HepG2 (cell line): Measurements from ENCODE around the gene EDC3. TPM values are rescaled to one million over a fixed set of nuclear protein-coding genes. Genes with fewer than 3 reads are reported as not detected.

Experiments used
- ATAC-seq: fragments of 200-7000 bp; cut with Tn5 transposase; 3 replicates; pipeline ENCODE4 v1.9.1; 2020; ENCODE audit warnings: mild to moderate bottlenecking, moderate library complexity
- BruUV-seq: library from RNA; stranded (reverse); fragments of 400-500 nt; replicated peaks from 2 replicates; lab custom pipeline; 2021; lab: Mats Ljungman, UMichigan
- CTCF ChIA-PET: fragments of 300-600 bp; formaldehyde crosslinking; extraction: SDS; loops from one replicate; lab custom pipeline; 2021; ENCODE audit warnings: low total read pairs, inconsistent platforms, low intra/inter-chr PET ratio; lab: Yijun Ruan, JAX
- POLR2A ChIA-PET: fragments of 350-600 bp; sonication (Branson Sonifier 250); formaldehyde crosslinking; loops from one replicate; lab custom pipeline; 2020; ENCODE audit warnings: antibody characterized with exemption, inconsistent platforms; lab: Yijun Ruan, JAX
- DNase-seq: peaks from one replicate; pipeline ENCODE4 v3.0.0-alpha.2; 2015; ENCODE audit warnings: low spot score
- FAIRE-seq: peaks from 3 replicates; lab custom pipeline; 2011; peaks lifted over from hg19 to GRCh38; lab: Jason Lieb, UNC
- H2AFZ ChIP-seq: one replicate; pipeline ENCODE4 v1.6.1; 2011; ENCODE audit warnings: low read length, inconsistent platforms
- H3K27ac ChIP-seq: fragments of 300-600 bp; 3 replicates; pipeline ENCODE4 v1.8.0; 2011; ENCODE audit warnings: mixed run types, mild to moderate bottlenecking, mixed read lengths, low read length, inconsistent platforms; ENCODE audit not compliant: insufficient read depth; ENCODE audit errors: extremely low read length
- H3K27me3 ChIP-seq, 2 experiments: fragments of 200-600 bp in 1 of 2; 2 replicates in 1 of 2; 3 replicates in 1 of 2; pipeline versions ENCODE4 v1.6.0 to v1.8.0; 2011; ENCODE audit warnings: low read length in 2 of 2, mild to moderate bottlenecking in 2 of 2, moderate library complexity in 2 of 2, inconsistent platforms in 1 of 2; ENCODE audit not compliant: insufficient read depth in 2 of 2, control insufficient read depth in 1 of 2
- H3K36me3 ChIP-seq, 2 experiments: fragments of 200-600 bp in 1 of 2; replicated peaks in 1 of 2; 2 replicates in 1 of 2; 3 replicates in 1 of 2; pipeline versions ENCODE4 v1.5.1 to v1.8.0; 2011; ENCODE audit warnings: low read length in 2 of 2, inconsistent platforms in 1 of 2; ENCODE audit not compliant: insufficient read depth in 2 of 2, control insufficient read depth in 1 of 2
- H3K4me1 ChIP-seq: 2 replicates; pipeline ENCODE4 v1.5.1; 2012; ENCODE audit warnings: low read length, inconsistent platforms; ENCODE audit not compliant: insufficient read depth
- H3K4me2 ChIP-seq: 2 replicates; pipeline ENCODE4 v1.6.0; 2011; ENCODE audit warnings: low read depth, low read length, inconsistent platforms
- H3K4me3 ChIP-seq, 3 experiments: fragments of 200-600 bp in 1 of 3; sonication (generic), shearing (Covaris generic) in 1 of 3; replicated peaks in 1 of 3; 2 replicates each; pipeline ENCODE4 v1.5.1; 2011 to 2016; ENCODE audit warnings: low read length in 3 of 3, inconsistent platforms in 2 of 3, low read depth in 2 of 3, mild to moderate bottlenecking in 2 of 3, control low read depth in 1 of 3, mixed read lengths in 1 of 3; ENCODE audit not compliant: insufficient read depth in 1 of 3
- H3K79me2 ChIP-seq: one replicate; pipeline ENCODE4 v1.6.1; 2011; ENCODE audit warnings: low read length, inconsistent platforms; ENCODE audit not compliant: insufficient read depth
- H3K9ac ChIP-seq: 2 replicates; pipeline ENCODE4 v1.6.0; 2011; ENCODE audit warnings: mild to moderate bottlenecking, low read depth, low read length, inconsistent platforms; ENCODE audit not compliant: insufficient read depth
- H3K9me3 ChIP-seq: 2 replicates; pipeline ENCODE4 v1.5.1; 2012; ENCODE audit warnings: mild to moderate bottlenecking, low read length
- H4K20me1 ChIP-seq: 2 replicates; pipeline ENCODE4 v1.6.0; 2011; ENCODE audit warnings: inconsistent platforms, mild to moderate bottlenecking, low read length, moderate library complexity; ENCODE audit not compliant: insufficient read depth
- ATM ChIP-seq: fragments of 450-650 bp; IDR thresholded peaks from 2 replicates; pipeline ENCODE4 v1.7.1; 2017; ENCODE audit warnings: mild to moderate bottlenecking, borderline replicate concordance
- CBX1 ChIP-seq: IDR thresholded peaks from one replicate; pipeline ENCODE4 v1.6.1; 2016; ENCODE audit warnings: antibody characterized with exemption, low read depth
- MXD4 ChIP-seq: IDR thresholded peaks from 2 replicates; pipeline ENCODE4 v1.6.1; 2016; ENCODE audit warnings: mild to moderate bottlenecking, missing biosample characterization, missing genetic modification reagents
- SIX4 ChIP-seq: sonication (generic); formaldehyde crosslinking; IDR thresholded peaks from 2 replicates; pipeline ENCODE4 v1.4.0; 2020; ENCODE audit warnings: missing genetic modification reagents
- SMARCC2 ChIP-seq: fragments of 450-650 bp; IDR thresholded peaks from 2 replicates; pipeline ENCODE4 v1.6.1; 2017; ENCODE audit warnings: antibody characterized with exemption, mild to moderate bottlenecking
- SSRP1 ChIP-seq: IDR thresholded peaks from 2 replicates; pipeline ENCODE4 v1.6.1; 2016; ENCODE audit warnings: control low read depth
- THYN1 ChIP-seq: sonication (generic); formaldehyde crosslinking; IDR thresholded peaks from 2 replicates; pipeline ENCODE4 v1.8.1; 2023; ENCODE audit warnings: low read depth, mild to moderate bottlenecking, moderate library complexity, missing genetic modification reagents, borderline replicate concordance
- ZNF235 ChIP-seq: sonication (generic); formaldehyde crosslinking; IDR thresholded peaks from 2 replicates; pipeline ENCODE4 v1.8.1; 2023; ENCODE audit warnings: mild to moderate bottlenecking, missing genetic modification reagents, borderline replicate concordance
- ZNF546 ChIP-seq: sonication (generic); formaldehyde crosslinking; conservative IDR thresholded peaks from 2 replicates; pipeline ENCODE4 v1.8.1; 2023; ENCODE audit warnings: mild to moderate bottlenecking, missing genetic modification reagents
- ZNF558 ChIP-seq: sonication (generic); formaldehyde crosslinking; IDR thresholded peaks from 2 replicates; pipeline ENCODE4 v1.9.0; 2022; ENCODE audit warnings: mild to moderate bottlenecking, missing genetic modification reagents, borderline replicate concordance
- ZNF589 ChIP-seq: sonication (generic); formaldehyde crosslinking; conservative IDR thresholded peaks from 2 replicates; pipeline ENCODE4 v1.8.0; 2022; ENCODE audit warnings: mild to moderate bottlenecking, moderate library complexity, missing genetic modification reagents
- WGBS: methylation state at CpG from one replicate; pipeline ENCODE4 v1.1.6; 2017; ENCODE audit warnings: low lambda C conversion rate; 5-methylcytosine and 5-hydroxymethylcytosine counted together
- in situ Hi-C: cut with HindIII; loops from 2 replicates; pipeline ENCODE4 v1.10.0; 2017; ENCODE audit warnings: low pct_unique_long_range_greater_than_20kb; ENCODE audit not compliant: extremely low pct_ligation_motif_present
- intact Hi-C: fragments of 100-400 bp; cut with micrococcal nuclease; formaldehyde crosslinking; loops from one replicate; pipeline ENCODE4 v1.10.0; 2022; ENCODE audit not compliant: unreplicated experiment
- polyA plus RNA-seq, 8 experiments: library from polyadenylated mRNA; depleted of rRNA in 3 of 8; stranded (reverse) in 7 of 8; unstranded in 1 of 8; fragments of >200 nt; fragmentation: Illumina TruSeq in 4 of 8; extraction: Trizol in 4 of 8; gene quantifications; 2 replicates each; pipeline versions ENCODE4 v1.2.1 to v1.2.3, GENCODE V29; 2011 to 2016; ENCODE audit warnings: low read depth in 4 of 8, missing spikeins in 1 of 8, mixed read lengths in 1 of 8; ENCODE audit not compliant: insufficient read depth in 1 of 8
- total RNA-seq, 5 experiments: library from RNA; depleted of rRNA; stranded (reverse); fragments of >200 nt; fragmentation: Illumina TruSeq; extraction: Trizol; gene quantifications; 2 replicates each; pipeline ENCODE4 v1.2.3, GENCODE V29; 2016; ENCODE audit warnings: low read depth in 1 of 5
- TF ChIP-seq, protein P1 (sequence below): sonication (generic); formaldehyde crosslinking; IDR thresholded peaks from 2 replicates; pipeline ENCODE4 v1.4.0; 2020; ENCODE audit warnings: missing genetic modification reagents
- TF ChIP-seq, protein P2 (sequence below): sonication (generic); formaldehyde crosslinking; IDR thresholded peaks from 2 replicates; pipeline ENCODE4 v1.5.0; 2020; ENCODE audit warnings: mild to moderate bottlenecking, missing genetic modification reagents
- TF ChIP-seq, protein P3 (sequence below): sonication (generic); formaldehyde crosslinking; IDR thresholded peaks from 2 replicates; pipeline ENCODE4 v1.5.0; 2020; ENCODE audit warnings: mild to moderate bottlenecking, low read depth, missing genetic modification reagents, borderline replicate concordance
- TF ChIP-seq, protein P4 (sequence below): sonication (generic); formaldehyde crosslinking; conservative IDR thresholded peaks from 2 replicates; pipeline ENCODE4 v1.8.0; 2022; ENCODE audit warnings: low read depth, missing genetic modification reagents
- TF ChIP-seq, protein P5 (sequence below): sonication (generic); formaldehyde crosslinking; IDR thresholded peaks from 2 replicates; pipeline ENCODE4 v1.5.0; 2020; ENCODE audit warnings: missing genetic modification reagents

The EDC3 gene
- total and polyA plus RNA-seq, 2 of the 13 experiments (the other 11 are each of a cell fraction or from before 2014, with no cell fraction given) = 17.4 to 32.0 TPM

DNA sequence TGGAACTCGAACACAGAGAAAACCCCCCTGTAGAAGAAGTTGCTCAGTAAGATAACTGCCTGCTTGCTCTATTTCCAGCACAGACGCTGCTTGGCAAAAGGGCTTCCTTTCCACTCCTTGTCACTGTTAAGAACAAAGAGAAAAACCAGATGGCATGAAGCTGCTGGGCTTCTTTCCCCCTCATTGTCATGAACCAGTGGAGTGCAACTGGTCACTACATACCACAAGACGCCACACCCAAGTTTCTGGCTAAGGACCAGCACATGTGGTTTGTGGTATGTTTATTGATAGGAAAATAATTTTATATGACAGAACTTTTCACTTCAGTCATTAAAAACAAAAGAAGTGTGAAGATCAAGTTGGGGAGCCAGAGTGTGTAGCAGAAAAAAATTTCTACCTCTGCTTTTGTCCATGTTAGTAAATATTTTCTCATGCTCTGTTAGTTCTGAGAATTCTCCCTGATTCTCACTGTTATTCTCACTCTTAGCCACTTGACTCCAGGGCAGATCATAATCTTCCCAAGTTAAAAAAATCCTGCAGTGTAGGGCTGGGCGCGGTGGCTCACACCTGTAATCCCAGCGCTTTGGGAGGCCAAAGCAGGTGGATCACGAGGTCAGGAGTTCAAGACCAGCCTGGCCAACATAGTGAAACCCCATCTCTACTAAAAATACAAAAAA is 42.3 kb downstream of the EDC3 start:
- Histone ChIP-seq H3K9ac (no peak overlapping the region), H2AFZ (no peak overlapping the region), H4K20me1 (no peaks in the 10 kb centered on the region), H3K4me2 (no peak overlapping the region), H3K4me3 (no peak overlapping the region), H3K9me3 (no peaks in the 10 kb centered on the region), H3K79me2 (peaks cover 10% of the 10 kb centered on the region), H3K36me3 (peaks cover 11 to 53% of the 10 kb centered on the region in 2 experiments), H3K27ac (no peak overlapping the region), H3K27me3 (no peaks in the 10 kb centered on the region), H3K4me1 (peaks cover 19% of the 10 kb centered on the region)
- BruUV-seq = TSS peak; percentile 46
- in situ Hi-C loops (no loop called here), intact Hi-C loops (no loop called here)
- WGBS = 96% methylated on average over 7 of the region's 7 CpGs
- POLR2A ChIA-PET = no interaction called here
- no peak for DNase-seq
- CTCF ChIA-PET = no interaction called here
- no peak for FAIRE-seq
- no peak for ATAC-seq
- TF ChIP-seq, protein P1, sequence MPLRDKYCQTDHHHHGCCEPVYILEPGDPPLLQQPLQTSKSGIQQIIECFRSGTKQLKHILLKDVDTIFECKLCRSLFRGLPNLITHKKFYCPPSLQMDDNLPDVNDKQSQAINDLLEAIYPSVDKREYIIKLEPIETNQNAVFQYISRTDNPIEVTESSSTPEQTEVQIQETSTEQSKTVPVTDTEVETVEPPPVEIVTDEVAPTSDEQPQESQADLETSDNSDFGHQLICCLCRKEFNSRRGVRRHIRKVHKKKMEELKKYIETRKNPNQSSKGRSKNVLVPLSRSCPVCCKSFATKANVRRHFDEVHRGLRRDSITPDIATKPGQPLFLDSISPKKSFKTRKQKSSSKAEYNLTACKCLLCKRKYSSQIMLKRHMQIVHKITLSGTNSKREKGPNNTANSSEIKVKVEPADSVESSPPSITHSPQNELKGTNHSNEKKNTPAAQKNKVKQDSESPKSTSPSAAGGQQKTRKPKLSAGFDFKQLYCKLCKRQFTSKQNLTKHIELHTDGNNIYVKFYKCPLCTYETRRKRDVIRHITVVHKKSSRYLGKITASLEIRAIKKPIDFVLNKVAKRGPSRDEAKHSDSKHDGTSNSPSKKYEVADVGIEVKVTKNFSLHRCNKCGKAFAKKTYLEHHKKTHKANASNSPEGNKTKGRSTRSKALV (CRISPR knock-in tag) = no peak
- TF ChIP-seq ZNF235 = no peak
- TF ChIP-seq MXD4 (CRISPR knock-in tag) = no peak
- no peak for TF ChIP-seq ATM
- no peak for TF ChIP-seq CBX1
- no peak for TF ChIP-seq ZNF546
- TF ChIP-seq, protein P2, sequence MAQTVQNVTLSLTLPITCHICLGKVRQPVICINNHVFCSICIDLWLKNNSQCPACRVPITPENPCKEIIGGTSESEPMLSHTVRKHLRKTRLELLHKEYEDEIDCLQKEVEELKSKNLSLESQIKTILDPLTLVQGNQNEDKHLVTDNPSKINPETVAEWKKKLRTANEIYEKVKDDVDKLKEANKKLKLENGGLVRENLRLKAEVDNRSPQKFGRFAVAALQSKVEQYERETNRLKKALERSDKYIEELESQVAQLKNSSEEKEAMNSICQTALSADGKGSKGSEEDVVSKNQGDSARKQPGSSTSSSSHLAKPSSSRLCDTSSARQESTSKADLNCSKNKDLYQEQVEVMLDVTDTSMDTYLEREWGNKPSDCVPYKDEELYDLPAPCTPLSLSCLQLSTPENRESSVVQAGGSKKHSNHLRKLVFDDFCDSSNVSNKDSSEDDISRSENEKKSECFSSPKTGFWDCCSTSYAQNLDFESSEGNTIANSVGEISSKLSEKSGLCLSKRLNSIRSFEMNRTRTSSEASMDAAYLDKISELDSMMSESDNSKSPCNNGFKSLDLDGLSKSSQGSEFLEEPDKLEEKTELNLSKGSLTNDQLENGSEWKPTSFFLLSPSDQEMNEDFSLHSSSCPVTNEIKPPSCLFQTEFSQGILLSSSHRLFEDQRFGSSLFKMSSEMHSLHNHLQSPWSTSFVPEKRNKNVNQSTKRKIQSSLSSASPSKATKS = no peak
- TF ChIP-seq ZNF558 (CRISPR knock-in tag) = no peak
- TF ChIP-seq SIX4 (CRISPR knock-in tag) = no peak
- TF ChIP-seq, protein P3, sequence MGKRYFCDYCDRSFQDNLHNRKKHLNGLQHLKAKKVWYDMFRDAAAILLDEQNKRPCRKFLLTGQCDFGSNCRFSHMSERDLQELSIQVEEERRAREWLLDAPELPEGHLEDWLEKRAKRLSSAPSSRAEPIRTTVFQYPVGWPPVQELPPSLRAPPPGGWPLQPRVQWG = no peak
- TF ChIP-seq SSRP1 (CRISPR knock-in tag) = no peak
- TF ChIP-seq THYN1 (CRISPR knock-in tag) = no peak
- TF ChIP-seq, protein P4, sequence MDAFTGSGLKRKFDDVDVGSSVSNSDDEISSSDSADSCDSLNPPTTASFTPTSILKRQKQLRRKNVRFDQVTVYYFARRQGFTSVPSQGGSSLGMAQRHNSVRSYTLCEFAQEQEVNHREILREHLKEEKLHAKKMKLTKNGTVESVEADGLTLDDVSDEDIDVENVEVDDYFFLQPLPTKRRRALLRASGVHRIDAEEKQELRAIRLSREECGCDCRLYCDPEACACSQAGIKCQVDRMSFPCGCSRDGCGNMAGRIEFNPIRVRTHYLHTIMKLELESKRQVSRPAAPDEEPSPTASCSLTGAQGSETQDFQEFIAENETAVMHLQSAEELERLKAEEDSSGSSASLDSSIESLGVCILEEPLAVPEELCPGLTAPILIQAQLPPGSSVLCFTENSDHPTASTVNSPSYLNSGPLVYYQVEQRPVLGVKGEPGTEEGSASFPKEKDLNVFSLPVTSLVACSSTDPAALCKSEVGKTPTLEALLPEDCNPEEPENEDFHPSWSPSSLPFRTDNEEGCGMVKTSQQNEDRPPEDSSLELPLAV (CRISPR knock-in tag) = no peak
- TF ChIP-seq SMARCC2 = no peak
- TF ChIP-seq, protein P5, sequence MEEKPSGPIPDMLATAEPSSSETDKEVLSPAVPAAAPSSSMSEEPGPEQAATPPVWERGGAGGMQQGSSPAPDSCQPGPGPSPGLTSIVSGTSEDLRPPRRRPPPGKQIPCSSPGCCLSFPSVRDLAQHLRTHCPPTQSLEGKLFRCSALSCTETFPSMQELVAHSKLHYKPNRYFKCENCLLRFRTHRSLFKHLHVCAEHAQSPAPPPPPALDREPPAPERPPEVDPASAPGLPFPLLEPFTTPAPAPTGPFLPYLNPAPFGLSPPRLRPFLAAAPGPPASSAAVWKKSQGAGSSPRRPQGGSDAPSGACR (CRISPR knock-in tag) = no peak
- TF ChIP-seq ZNF589 (CRISPR knock-in tag) = no peak
